ENCODE results near the gene FER. TPM values are rescaled to one million over a fixed set of nuclear protein-coding genes. Genes with fewer than 3 reads are reported as not detected.
A peak's percentile ranks its signal among the peaks of the same experiment; 100 is the strongest.

FER gene
- total RNA-seq, 1 donor from 2014 or later, result 30.9 TPM

DNA sequence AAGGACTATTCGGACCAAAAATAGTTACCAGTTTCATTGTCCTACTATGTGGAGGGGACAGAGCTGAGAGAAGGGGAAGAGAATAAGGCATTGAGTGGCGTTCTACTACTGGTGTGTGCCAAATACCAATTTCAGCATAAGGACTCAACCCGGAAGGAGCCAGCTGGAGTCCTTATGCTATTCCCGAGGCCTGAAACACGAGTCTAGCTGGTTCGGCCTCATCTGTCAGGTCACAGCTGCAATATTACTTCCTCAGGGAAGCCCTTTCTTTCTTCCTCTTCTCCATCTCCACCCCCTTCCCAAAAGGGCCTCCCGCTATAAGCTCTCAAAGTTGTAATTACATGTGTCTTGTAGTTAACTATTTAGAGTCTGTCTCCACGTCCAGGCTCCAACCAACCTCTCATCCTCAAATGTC lies 20.5 kb upstream of the FER start:
- Mint-ChIP-seq H3K4me1 (ENCODE audit: low read depth, unreplicated experiment) (peaks cover 36% of the 10 kb centered on the region), H3K9me3 (ENCODE audit: unreplicated experiment) (peaks cover 21% of the 10 kb centered on the region), H3K36me3 (ENCODE audit: unreplicated experiment) (no peaks in the 10 kb centered on the region), H3K27me3 (ENCODE audit: unreplicated experiment) (peaks cover 19% of the 10 kb centered on the region), H3K27ac (ENCODE audit: unreplicated experiment) (peak overlapping the region; percentile 100), H3K4me3 (ENCODE audit: unreplicated experiment) (peak overlapping the region; percentile 97)
- peak; percentile 65 for DNase-seq
- TF ChIP-seq, protein P1, sequence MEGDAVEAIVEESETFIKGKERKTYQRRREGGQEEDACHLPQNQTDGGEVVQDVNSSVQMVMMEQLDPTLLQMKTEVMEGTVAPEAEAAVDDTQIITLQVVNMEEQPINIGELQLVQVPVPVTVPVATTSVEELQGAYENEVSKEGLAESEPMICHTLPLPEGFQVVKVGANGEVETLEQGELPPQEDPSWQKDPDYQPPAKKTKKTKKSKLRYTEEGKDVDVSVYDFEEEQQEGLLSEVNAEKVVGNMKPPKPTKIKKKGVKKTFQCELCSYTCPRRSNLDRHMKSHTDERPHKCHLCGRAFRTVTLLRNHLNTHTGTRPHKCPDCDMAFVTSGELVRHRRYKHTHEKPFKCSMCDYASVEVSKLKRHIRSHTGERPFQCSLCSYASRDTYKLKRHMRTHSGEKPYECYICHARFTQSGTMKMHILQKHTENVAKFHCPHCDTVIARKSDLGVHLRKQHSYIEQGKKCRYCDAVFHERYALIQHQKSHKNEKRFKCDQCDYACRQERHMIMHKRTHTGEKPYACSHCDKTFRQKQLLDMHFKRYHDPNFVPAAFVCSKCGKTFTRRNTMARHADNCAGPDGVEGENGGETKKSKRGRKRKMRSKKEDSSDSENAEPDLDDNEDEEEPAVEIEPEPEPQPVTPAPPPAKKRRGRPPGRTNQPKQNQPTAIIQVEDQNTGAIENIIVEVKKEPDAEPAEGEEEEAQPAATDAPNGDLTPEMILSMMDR (IDR thresholded peaks at IDR 0.05; ENCODE audit: partially characterized antibody, unreplicated experiment), result no peak

DNA sequence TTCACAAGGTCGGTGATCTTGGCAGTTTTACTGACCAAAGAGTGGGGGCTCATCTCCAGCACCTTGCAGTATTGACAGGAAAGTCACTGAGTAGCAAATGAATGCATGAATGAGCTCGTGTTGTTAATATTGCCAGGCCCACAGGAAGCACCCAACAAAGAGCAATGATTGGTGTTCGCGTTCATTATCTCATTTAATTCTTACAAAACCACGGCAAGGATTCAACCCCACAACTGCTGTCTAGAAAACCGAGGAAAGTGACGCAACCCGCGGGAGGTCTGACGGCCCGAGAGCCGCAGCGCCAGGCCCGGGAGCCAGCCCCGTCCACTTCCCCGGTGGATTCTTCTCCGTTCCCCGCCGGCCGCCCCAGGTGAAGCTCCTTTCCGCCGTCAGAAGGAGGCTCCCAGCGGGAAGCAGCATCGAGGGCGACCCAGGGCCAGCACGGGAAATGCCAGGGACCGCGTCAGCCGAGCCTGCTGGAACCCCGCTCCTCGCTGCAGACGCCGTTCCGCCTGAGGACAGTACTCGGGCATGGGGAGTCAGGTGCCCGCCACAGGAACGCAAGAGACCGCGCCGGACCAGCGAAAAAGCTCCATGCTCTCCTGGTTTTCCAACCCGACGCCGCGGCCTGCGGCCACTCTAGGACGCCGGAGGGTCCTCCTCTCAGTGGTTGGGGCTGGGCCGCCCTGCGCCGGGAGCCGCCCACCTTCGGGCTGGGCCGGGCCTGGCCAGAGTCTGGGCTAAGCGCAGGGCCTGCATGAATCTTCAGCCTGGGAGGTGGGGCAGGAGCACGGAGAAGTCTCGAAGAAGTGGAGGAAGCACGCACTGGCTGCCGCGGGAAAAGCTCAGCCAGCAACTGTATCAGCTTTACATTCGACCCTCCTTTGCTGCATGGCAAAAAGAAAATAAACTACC lies 19.8 kb upstream of the FER start:
- H3K36me3 Mint-ChIP-seq (ENCODE audit: unreplicated experiment), result no peaks in the 10 kb centered on the region
- H3K4me1 Mint-ChIP-seq (ENCODE audit: low read depth, unreplicated experiment), result peaks cover 36% of the 10 kb centered on the region
- TF ChIP-seq, protein P1 (IDR thresholded peaks at IDR 0.05; ENCODE audit: partially characterized antibody, unreplicated experiment), result no peak
- peak overlapping the region; percentile 100 for H3K27ac Mint-ChIP-seq (ENCODE audit: unreplicated experiment)
- H3K9me3 Mint-ChIP-seq (ENCODE audit: unreplicated experiment), result peaks cover 21% of the 10 kb centered on the region
- peak; percentile 92 for DNase-seq
- H3K4me3 Mint-ChIP-seq (ENCODE audit: unreplicated experiment), result peak overlapping the region; percentile 97
- H3K27me3 Mint-ChIP-seq (ENCODE audit: unreplicated experiment), result peaks cover 19% of the 10 kb centered on the region

DNA sequence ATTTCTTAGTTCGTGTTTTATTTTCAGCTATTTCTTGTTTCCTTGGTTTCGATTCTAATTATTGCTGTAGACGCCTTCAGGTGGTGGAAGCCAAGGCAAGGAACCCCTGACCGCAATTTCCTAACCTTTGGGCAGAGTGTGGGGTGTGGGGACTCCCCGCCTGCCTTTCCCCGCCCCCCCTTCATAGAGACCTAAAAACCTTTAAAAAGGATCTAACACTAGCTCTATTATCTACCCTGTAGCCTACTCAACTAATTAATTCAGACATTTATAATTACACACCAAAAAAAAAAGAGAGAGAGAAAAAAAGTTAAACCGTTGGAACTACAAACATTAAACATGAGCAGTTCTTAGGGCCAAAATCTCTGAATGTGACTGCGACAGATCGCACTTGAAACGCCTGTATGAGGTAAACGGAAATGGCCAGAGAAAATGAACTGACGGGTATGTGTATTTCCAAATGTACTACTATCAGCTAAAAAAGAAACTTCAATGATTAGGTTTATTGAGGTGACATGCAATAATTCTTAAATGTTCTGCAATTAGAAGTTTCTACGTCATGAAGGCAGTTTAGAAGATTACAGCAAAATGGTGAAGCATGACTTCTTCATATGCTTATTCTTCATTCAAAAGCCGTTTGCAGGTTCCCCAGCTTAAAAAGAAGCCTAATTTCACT lies 19.0 kb upstream of the FER start:
- Mint-ChIP-seq H3K4me3 (ENCODE audit: unreplicated experiment) (peak overlapping the region; percentile 97), H3K27me3 (ENCODE audit: unreplicated experiment) (peaks cover 19% of the 10 kb centered on the region), H3K27ac (ENCODE audit: unreplicated experiment) (peak overlapping the region; percentile 100), H3K4me1 (ENCODE audit: low read depth, unreplicated experiment) (peaks cover 36% of the 10 kb centered on the region), H3K36me3 (ENCODE audit: unreplicated experiment) (no peaks in the 10 kb centered on the region), H3K9me3 (ENCODE audit: unreplicated experiment) (peaks cover 21% of the 10 kb centered on the region)
- TF ChIP-seq, protein P1 (IDR thresholded peaks at IDR 0.05; ENCODE audit: partially characterized antibody, unreplicated experiment), result no peak
- no peak for DNase-seq

DNA sequence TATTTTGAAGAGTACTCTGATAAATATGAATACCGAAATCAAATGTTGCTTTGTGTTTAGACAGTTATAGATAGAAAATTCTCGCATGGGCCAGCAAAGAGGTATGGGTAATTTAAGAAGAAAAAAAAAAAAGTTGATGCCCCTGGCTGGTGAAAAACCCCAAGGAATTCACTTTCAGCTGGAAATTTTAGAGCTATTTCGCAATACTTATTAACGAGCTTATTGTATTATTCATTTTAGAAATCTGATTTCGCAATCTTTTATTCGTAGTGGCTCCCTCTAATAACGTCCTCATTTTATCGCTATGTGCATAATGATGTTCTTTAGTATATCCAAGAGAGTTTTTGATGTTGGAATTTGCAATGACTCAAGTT lies 18.5 kb upstream of the FER start:
- TF ChIP-seq, protein P1 (IDR thresholded peaks at IDR 0.05; ENCODE audit: partially characterized antibody, unreplicated experiment), result no peak
- no peak for DNase-seq
- Mint-ChIP-seq H3K4me1 (ENCODE audit: low read depth, unreplicated experiment) (peaks cover 36% of the 10 kb centered on the region), H3K27me3 (ENCODE audit: unreplicated experiment) (peaks cover 19% of the 10 kb centered on the region), H3K27ac (ENCODE audit: unreplicated experiment) (no peak overlapping the region), H3K4me3 (ENCODE audit: unreplicated experiment) (peak overlapping the region; percentile 52), H3K36me3 (ENCODE audit: unreplicated experiment) (no peaks in the 10 kb centered on the region), H3K9me3 (ENCODE audit: unreplicated experiment) (peaks cover 21% of the 10 kb centered on the region)
